ENCODE measurements around the gene CLTCL1. TPM values are rescaled to one million over a fixed set of nuclear protein-coding genes. Genes with fewer than 3 reads are reported as not detected.

Gene CLTCL1
- total RNA-seq, 2 experiments from 2014 or later: 0.29 to 0.52 TPM

GRCh38 chr22:19223617-19224016 lies 67.9 kb downstream of the CLTCL1 start:
- H3K9me3 Mint-ChIP-seq: no peaks in the 10 kb centered on the region
- H3K4me3 Mint-ChIP-seq: no peak overlapping the region
- no peaks in the 10 kb centered on the region for H3K36me3 Mint-ChIP-seq
- H3K27ac Mint-ChIP-seq: no peak overlapping the region
- H3K27me3 Mint-ChIP-seq: no peaks in the 10 kb centered on the region
- H3K4me1 Mint-ChIP-seq: no peaks in the 10 kb centered on the region
- DNase-seq: no peak

DNA sequence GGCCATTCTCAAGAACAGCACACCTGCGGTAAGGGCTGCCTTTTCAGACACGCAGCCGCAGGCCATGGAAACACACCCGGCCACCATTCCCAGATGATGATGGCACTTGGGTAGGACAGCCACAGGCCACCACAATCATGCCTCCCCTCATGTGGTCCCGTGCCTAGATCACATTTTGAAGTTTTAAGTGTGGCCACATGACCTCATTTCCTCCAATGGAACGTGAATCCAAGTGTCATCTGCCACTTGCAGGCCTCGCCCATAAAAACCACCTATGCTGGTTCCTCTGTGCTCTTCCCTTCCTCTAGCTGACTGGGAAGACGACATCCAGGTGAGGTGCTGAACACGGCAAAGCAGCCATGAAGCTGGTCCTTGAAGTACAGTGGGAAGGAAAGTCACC lies 68.4 kb downstream of the CLTCL1 start:
- no peak overlapping the region for H3K27ac Mint-ChIP-seq
- no peak overlapping the region for H3K4me3 Mint-ChIP-seq
- no peaks in the 10 kb centered on the region for H3K27me3 Mint-ChIP-seq
- H3K4me1 Mint-ChIP-seq: peaks cover under 1% of the 10 kb centered on the region
- no peaks in the 10 kb centered on the region for H3K36me3 Mint-ChIP-seq
- H3K9me3 Mint-ChIP-seq: no peaks in the 10 kb centered on the region
- no peak for DNase-seq

DNA sequence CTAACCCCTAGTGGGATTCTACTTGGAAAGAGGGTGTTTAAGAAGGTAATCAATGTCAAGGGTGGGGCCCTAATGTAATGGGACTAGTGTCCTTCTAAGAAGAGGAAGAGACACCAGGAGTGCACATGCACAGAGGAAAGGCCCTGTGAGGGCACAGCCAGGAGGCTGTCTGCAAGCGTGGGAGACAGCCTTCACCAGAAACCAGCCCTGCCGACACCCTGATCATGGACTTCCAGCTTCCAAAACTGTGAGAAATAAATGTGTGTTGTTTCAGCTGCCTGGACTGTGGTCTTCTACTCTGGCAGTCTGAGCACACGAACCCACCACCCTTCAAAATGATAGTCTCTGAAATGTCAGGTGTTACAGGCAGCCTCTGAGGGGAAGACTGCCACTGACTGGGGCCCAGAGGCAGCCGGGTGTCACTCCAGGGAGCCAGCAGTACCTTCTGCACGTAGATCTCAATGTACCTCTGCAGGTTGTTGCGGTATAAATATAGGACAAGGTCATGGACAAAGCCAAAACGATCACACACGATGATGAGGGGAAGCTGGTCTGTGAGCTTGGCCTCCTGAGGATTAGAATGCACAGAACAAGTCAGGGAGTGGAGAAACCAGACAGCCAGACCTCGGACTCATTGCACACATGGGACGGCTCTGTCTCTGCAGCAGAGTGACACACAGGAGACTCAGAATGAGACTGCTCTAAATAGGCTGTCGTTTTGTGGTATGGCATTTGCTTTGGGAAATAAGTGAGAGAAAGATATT lies 69.1 kb downstream of the CLTCL1 start:
- Mint-ChIP-seq H3K36me3 (no peaks in the 10 kb centered on the region), H3K4me1 (peaks cover 4% of the 10 kb centered on the region), H3K9me3 (no peaks in the 10 kb centered on the region), H3K27ac (no peak overlapping the region), H3K4me3 (no peak overlapping the region), H3K27me3 (no peaks in the 10 kb centered on the region)
- DNase-seq: no peak

DNA sequence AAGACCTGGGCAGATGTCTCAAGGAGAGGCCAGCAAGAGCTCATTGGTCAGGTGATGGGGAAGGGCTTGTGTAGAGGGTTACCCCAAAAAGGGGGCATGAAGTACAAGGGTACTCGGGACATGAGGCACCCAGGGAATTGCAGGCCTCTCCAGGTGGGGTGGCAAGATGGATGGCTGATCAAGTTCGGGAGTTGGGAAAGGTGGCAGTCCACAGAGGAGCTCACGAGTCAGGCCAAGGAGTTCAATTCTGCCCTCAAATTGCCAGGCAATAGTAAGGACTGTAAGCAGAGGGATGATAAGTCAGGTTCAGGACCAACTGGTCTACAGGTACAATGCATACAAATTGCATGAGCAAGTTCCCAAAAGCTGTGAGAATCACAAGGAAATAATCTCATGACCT lies 70.7 kb downstream of the CLTCL1 start:
- Mint-ChIP-seq H3K27me3 (no peaks in the 10 kb centered on the region), H3K4me3 (no peak overlapping the region), H3K27ac (no peak overlapping the region), H3K36me3 (no peaks in the 10 kb centered on the region), H3K9me3 (no peaks in the 10 kb centered on the region), H3K4me1 (peaks cover 4% of the 10 kb centered on the region)
- no peak for DNase-seq

DNA sequence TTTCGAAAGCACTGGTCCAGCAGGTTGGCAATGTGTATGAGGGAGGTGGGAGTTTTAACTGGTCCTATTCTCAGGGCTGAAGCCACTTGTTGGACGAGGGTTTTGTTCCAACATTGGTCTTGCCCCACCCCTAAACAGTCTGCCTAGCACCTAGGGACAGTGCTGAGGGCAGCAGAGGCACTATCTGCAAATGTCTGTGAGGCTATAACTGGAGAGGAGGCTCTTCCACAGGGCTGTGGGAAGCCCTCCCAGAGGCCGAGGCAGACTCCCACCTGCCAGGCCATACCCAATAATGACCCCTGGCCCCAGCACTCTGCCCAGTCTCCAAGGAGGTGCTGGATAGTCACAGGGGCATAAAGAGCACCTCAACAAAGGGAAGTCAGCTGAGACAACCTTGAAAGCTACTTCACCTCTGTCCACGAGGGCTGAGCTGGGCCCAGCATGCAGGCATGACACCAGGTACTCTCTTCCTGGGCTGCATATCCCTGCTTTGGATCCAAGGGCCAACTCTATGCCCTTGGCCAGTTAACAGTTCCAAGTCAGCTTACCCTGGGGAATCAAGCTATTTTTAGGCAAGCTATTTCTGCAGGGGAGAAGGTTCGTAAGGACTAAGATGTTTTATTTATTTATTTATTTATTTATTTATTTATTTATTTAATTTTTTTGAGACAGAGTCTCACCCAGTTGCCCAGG lies 72.8 kb downstream of the CLTCL1 start:
- Mint-ChIP-seq H3K9me3 (no peaks in the 10 kb centered on the region), H3K4me3 (no peak overlapping the region), H3K36me3 (no peaks in the 10 kb centered on the region), H3K4me1 (peaks cover 4% of the 10 kb centered on the region), H3K27ac (no peak overlapping the region), H3K27me3 (no peaks in the 10 kb centered on the region)
- no peak for DNase-seq

GRCh38 chr22:19216579-19216978 lies 74.9 kb downstream of the CLTCL1 start:
- Mint-ChIP-seq H3K4me3 (no peak overlapping the region), H3K4me1 (peaks cover 4% of the 10 kb centered on the region), H3K36me3 (no peaks in the 10 kb centered on the region), H3K27ac (no peak overlapping the region), H3K27me3 (peaks cover 5% of the 10 kb centered on the region), H3K9me3 (no peaks in the 10 kb centered on the region)
- DNase-seq: no peak

DNA sequence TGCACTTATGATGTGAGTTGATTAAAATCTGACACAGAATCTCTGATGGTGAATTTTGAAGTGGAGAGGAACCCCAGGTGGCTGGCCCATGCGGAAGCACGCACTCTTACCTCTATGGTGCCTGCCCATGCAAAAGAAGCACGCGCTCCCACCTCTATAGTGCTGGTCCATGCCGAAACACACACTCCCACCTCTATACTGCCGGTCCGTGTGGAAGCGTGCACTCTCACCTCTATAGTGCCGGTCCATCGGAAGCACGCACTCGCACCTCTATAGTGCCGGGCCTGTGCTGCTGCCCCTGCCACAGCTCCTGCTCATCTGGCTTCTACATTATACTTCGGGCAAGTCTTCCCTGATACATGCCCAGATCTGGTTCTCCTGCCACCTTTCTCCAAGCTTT lies 76.2 kb downstream of the CLTCL1 start:
- H3K27ac Mint-ChIP-seq: no peak overlapping the region
- no peaks in the 10 kb centered on the region for H3K9me3 Mint-ChIP-seq
- H3K27me3 Mint-ChIP-seq: peaks cover 5% of the 10 kb centered on the region
- H3K4me3 Mint-ChIP-seq: no peak overlapping the region
- no peak for DNase-seq
- peaks cover 4% of the 10 kb centered on the region for H3K4me1 Mint-ChIP-seq
- no peaks in the 10 kb centered on the region for H3K36me3 Mint-ChIP-seq

DNA sequence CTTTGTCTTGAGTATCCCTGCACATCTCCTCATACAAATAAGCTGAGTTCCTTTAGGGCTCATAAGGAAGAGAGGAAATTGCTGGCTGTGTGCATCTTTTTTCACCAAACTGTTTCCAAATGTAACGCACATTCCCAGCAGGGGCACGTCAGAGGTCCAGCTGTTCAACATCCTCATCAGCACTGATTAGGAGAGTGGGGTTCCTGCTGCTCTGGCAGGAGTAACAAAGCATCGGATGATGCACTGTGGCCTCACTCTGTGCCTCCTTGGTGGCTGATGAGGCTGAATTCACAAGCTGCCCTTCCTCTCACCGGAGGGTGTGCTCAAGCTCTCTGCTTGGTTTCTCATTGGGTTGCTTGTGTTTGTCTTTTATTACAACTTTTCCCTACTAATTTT lies 77.4 kb downstream of the CLTCL1 start:
- H3K9me3 Mint-ChIP-seq: no peaks in the 10 kb centered on the region
- H3K27ac Mint-ChIP-seq: no peak overlapping the region
- H3K4me3 Mint-ChIP-seq: no peak overlapping the region
- H3K36me3 Mint-ChIP-seq: no peaks in the 10 kb centered on the region
- peaks cover 10% of the 10 kb centered on the region for H3K27me3 Mint-ChIP-seq
- H3K4me1 Mint-ChIP-seq: peaks cover 4% of the 10 kb centered on the region
- no peak for DNase-seq

DNA sequence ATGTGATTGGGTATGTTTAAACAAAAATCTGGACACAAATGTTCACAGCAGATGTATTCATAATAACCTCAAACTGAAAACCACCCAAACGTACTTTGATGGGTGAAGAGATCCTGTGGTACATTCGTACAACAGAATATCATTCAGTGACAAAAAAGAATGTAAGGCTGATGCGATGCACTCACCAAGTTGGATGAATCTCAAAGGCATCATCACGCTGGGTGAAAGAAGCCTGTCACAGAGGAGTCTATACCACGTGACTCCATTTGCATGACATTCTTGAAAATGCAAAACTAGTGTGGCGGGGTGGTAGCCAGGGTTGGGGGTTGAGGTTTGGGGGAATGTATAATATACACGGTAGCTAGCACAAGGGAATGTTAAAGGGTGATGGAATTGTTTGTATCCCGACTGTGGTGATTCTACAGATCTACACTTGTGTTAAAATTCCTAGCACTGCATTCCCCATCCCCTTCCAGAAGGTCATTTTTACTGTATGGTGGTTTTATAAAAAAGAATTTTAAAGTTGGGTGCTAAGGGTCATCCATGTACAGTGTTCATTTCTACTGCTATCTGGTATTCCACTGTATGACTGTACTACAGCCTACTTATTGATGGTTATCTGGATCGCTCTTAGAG lies 78.0 kb downstream of the CLTCL1 start:
- Mint-ChIP-seq H3K9me3 (no peaks in the 10 kb centered on the region), H3K27ac (no peak overlapping the region), H3K27me3 (peaks cover 13% of the 10 kb centered on the region), H3K4me1 (peaks cover 4% of the 10 kb centered on the region), H3K36me3 (no peaks in the 10 kb centered on the region), H3K4me3 (no peak overlapping the region)
- DNase-seq: no peak

DNA sequence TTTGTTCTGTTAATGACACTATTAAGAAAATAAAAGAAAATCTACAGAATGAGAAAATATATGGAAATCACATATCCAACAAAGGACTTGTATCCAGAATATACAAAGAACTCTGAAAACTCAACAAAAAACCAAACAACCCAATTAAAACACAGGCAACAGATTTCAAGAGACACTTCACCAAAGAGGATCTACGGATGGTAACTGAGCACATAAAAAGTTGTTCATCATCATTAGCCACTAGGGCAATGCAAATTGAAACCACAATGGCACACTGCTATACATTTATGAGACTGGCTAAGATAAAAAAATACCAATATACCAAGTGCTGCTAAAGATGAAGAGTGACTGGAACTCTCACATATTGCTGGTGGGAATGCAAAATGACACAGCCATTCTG lies 78.5 kb downstream of the CLTCL1 start:
- no peaks in the 10 kb centered on the region for H3K9me3 Mint-ChIP-seq
- no peaks in the 10 kb centered on the region for H3K36me3 Mint-ChIP-seq
- no peak for DNase-seq
- H3K27ac Mint-ChIP-seq: no peak overlapping the region
- H3K27me3 Mint-ChIP-seq: peaks cover 18% of the 10 kb centered on the region
- no peak overlapping the region for H3K4me3 Mint-ChIP-seq
- peaks cover 3% of the 10 kb centered on the region for H3K4me1 Mint-ChIP-seq

- Mint-ChIP-seq H3K27me3 (peaks cover 18% of the 10 kb centered on the region), H3K4me3 (no peak overlapping the region), H3K9me3 (no peaks in the 10 kb centered on the region), H3K27ac (no peak overlapping the region), H3K4me1 (no peaks in the 10 kb centered on the region), H3K36me3 (no peaks in the 10 kb centered on the region)
- no peak for DNase-seq
Measured at GRCh38 chr22:19212302-19212870, 79.1 kb downstream of the CLTCL1 start.

DNA sequence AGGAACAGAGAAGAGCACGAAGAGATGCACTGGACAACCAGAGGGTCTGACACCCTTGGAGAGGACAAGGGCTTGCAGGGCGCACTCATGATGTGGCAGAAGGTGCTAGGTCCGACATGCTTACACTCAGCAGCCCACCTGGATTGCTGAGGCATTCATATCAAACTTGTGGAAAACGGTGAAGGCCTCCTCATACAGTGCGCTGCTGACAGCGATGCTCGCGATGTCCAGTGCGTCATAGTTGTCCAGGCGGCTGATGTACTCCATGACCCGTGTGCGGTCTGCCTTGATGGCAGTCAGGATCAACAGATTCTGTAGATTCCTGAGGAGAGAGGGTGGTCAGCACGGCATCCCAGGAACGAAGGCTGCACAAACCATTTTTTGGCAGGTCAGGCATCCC lies 81.3 kb downstream of the CLTCL1 start:
- Mint-ChIP-seq H3K36me3 (no peaks in the 10 kb centered on the region), H3K4me1 (no peaks in the 10 kb centered on the region), H3K27ac (no peak overlapping the region), H3K9me3 (no peaks in the 10 kb centered on the region), H3K27me3 (peaks cover 26% of the 10 kb centered on the region), H3K4me3 (no peak overlapping the region)
- DNase-seq: no peak

GRCh38 chr22:19208287-19208847 lies 83.2 kb downstream of the CLTCL1 start:
- Mint-ChIP-seq H3K4me1 (no peaks in the 10 kb centered on the region), H3K27ac (no peak overlapping the region), H3K9me3 (no peaks in the 10 kb centered on the region), H3K36me3 (no peaks in the 10 kb centered on the region), H3K4me3 (no peak overlapping the region), H3K27me3 (peaks cover 26% of the 10 kb centered on the region)
- DNase-seq: no peak

DNA sequence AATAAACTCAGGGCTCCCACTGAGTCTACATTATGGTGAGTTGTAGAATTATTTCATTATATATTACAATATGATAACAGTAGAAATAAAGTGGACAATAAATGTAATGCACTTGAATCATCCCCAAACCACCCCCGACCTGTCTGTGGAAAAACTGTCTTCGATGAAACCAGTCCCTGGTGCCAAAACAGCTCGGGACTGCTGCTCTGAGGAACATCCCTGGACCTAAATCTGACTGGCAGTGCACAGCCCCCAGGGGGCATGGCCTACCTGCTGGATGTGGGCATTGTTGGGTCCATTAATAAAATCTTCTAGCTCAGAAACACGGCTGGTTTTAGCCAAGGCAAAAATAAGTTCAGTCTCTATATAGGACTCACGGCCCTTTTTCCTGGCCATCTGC lies 83.6 kb downstream of the CLTCL1 start:
- Mint-ChIP-seq H3K27ac (no peak overlapping the region), H3K36me3 (no peaks in the 10 kb centered on the region), H3K4me1 (no peaks in the 10 kb centered on the region), H3K27me3 (peaks cover 26% of the 10 kb centered on the region), H3K9me3 (no peaks in the 10 kb centered on the region), H3K4me3 (no peak overlapping the region)
- no peak for DNase-seq

- Mint-ChIP-seq H3K27me3 (peaks cover 23% of the 10 kb centered on the region), H3K36me3 (no peaks in the 10 kb centered on the region), H3K4me3 (no peak overlapping the region), H3K9me3 (no peaks in the 10 kb centered on the region), H3K27ac (no peak overlapping the region), H3K4me1 (no peaks in the 10 kb centered on the region)
- DNase-seq: no peak
Measured at GRCh38 chr22:19207401-19207808, 84.1 kb downstream of the CLTCL1 start.
